K562 (cell line): ENCODE data around the gene NDUFB7. TPM values are rescaled to one million over a fixed set of nuclear protein-coding genes. Genes with fewer than 3 reads are reported as not detected.

ENCODE experiments used
- ATF3 ChIP-seq, 2 experiments: fragments of 450-650 bp in 1 of 2; sonication (generic) in 1 of 2; formaldehyde crosslinking in 1 of 2; IDR thresholded peaks in 1 of 2; conservative IDR thresholded peaks in 1 of 2; 2 replicates each; pipeline versions ENCODE4 v1.6.1 to v1.8.1; 2016 to 2023; ENCODE audit warnings: mild to moderate bottlenecking in 2 of 2, moderate library complexity in 2 of 2, inconsistent platforms in 1 of 2, missing genetic modification reagents in 1 of 2
- BRD9 ChIP-seq: fragments of 450-650 bp; IDR thresholded peaks from 2 replicates; pipeline ENCODE4 v1.6.1; 2018; ENCODE audit warnings: low read depth; ENCODE audit not compliant: partially characterized antibody
- BRF1 ChIP-seq: IDR thresholded peaks from 3 replicates; pipeline ENCODE4 v1.6.1; 2011; ENCODE audit warnings: borderline replicate concordance, mild to moderate bottlenecking; ENCODE audit not compliant: insufficient read length; ENCODE audit errors: extremely low read depth
- GABPB2 ChIP-seq: fragments of 250-450 bp; sonication (Bioruptor Pico); conservative IDR thresholded peaks from 2 replicates; pipeline ENCODE4 v1.5.1; 2021; ENCODE audit warnings: mild to moderate bottlenecking
- HIVEP1 ChIP-seq: fragments of 250-450 bp; sonication (Bioruptor Pico); IDR thresholded peaks from 2 replicates; pipeline ENCODE4 v1.4.0; 2020; ENCODE audit warnings: mild to moderate bottlenecking
- JUN ChIP-seq, 2 experiments: sonication (generic) in 1 of 2; formaldehyde crosslinking in 1 of 2; IDR thresholded peaks; 2 replicates each; pipeline versions ENCODE4 v1.6.1 to v1.8.0; 2012 to 2022; ENCODE audit warnings: borderline replicate concordance in 2 of 2, mild to moderate bottlenecking in 2 of 2, improper control_type of control experiment in 1 of 2, low read depth in 1 of 2, low read length in 1 of 2, missing genetic modification reagents in 1 of 2
- MEF2A ChIP-seq: IDR thresholded peaks from 2 replicates; pipeline ENCODE4 v1.6.1; 2011; ENCODE audit warnings: low read depth, mild to moderate bottlenecking, low read length, moderate library complexity; ENCODE audit not compliant: control insufficient read depth
- NR4A1 ChIP-seq, 2 experiments: fragments of 250-450 bp in 1 of 2; fragments of 450-650 bp in 1 of 2; sonication (Bioruptor Pico) in 1 of 2; IDR thresholded peaks; 2 replicates each; pipeline versions ENCODE4 v1.4.0 to v1.6.1; 2016 to 2020; ENCODE audit warnings: mild to moderate bottlenecking in 2 of 2, missing compliant biosample characterization in 1 of 2, missing genetic modification characterization in 1 of 2, moderate library complexity in 1 of 2
- PYGO2 ChIP-seq: fragments of 450-650 bp; IDR thresholded peaks from 2 replicates; pipeline ENCODE4 v1.6.1; 2016; ENCODE audit warnings: mild to moderate bottlenecking, missing genetic modification characterization, moderate library complexity, missing compliant biosample characterization
- RBM15 ChIP-seq: fragments of 200-400 bp; formaldehyde crosslinking; IDR thresholded peaks from 2 replicates; pipeline ENCODE4 v1.6.1; 2018; ENCODE audit warnings: mild to moderate bottlenecking, low read length, moderate library complexity; ENCODE audit not compliant: insufficient read depth
- RCOR1 ChIP-seq, 2 experiments: IDR thresholded peaks; 2 replicates each; pipeline ENCODE4 v1.6.1; 2012; ENCODE audit warnings: low read depth in 2 of 2, low read length in 2 of 2, borderline replicate concordance in 1 of 2, improper control_type of control experiment in 1 of 2
- SAP30 ChIP-seq: fragments of 200-600 bp; sonication (generic); IDR thresholded peaks from 2 replicates; pipeline ENCODE4 v1.6.1; 2012; ENCODE audit warnings: borderline replicate concordance, low read depth, mild to moderate bottlenecking, moderate library complexity, low read length, control low read depth, inconsistent platforms; ENCODE audit not compliant: insufficient read depth, poor library complexity, severe bottlenecking
- SMAD1 ChIP-seq: fragments of 150-350 bp; IDR thresholded peaks from 2 replicates; pipeline ENCODE4 v1.6.1; 2014; ENCODE audit warnings: low read length, low read depth; ENCODE audit not compliant: partially characterized antibody
- SREBF1 ChIP-seq: fragments of 150-350 bp; IDR thresholded peaks from 2 replicates; pipeline ENCODE4 v1.6.1; 2014; ENCODE audit warnings: antibody characterized with exemption, low read depth, low read length, borderline replicate concordance
- SRSF3 ChIP-seq: fragments of 200-400 bp; formaldehyde crosslinking; IDR thresholded peaks from 2 replicates; pipeline ENCODE4 v1.6.1; 2016; ENCODE audit warnings: mild to moderate bottlenecking, low read length, moderate library complexity; ENCODE audit not compliant: insufficient read depth
- SRSF7 ChIP-seq: fragments of 200-400 bp; formaldehyde crosslinking; optimal IDR thresholded peaks from 2 replicates; pipeline ENCODE3; 2017; ENCODE audit warnings: mild to moderate bottlenecking, low read depth, low read length
- STAT5A ChIP-seq: IDR thresholded peaks from 2 replicates; pipeline ENCODE4 v1.6.1; 2012; ENCODE audit warnings: low read length, inconsistent platforms, borderline replicate concordance
- ZFP30 ChIP-seq: fragments of 250-450 bp; sonication (Bioruptor Pico); IDR thresholded peaks from 2 replicates; pipeline ENCODE4 v1.8.0; 2022; ENCODE audit warnings: moderate library complexity, mild to moderate bottlenecking, inconsistent platforms, borderline replicate concordance
- polyA plus RNA-seq, 8 experiments: library from polyadenylated mRNA; depleted of rRNA in 4 of 8; stranded (reverse) in 5 of 8; unstranded in 3 of 8; fragments of >200 nt; fragmentation: Nextera tagmentation in 2 of 8; fragmentation: Illumina TruSeq in 1 of 8; extraction: Ambion mirVana in 2 of 8; extraction: Trizol in 1 of 8; gene quantifications; 2 replicates each; pipeline versions ENCODE4 v1.2.1 to v1.2.3, GENCODE V29; 2011 to 2014; ENCODE audit warnings: inconsistent platforms in 1 of 8, missing spikeins in 1 of 8
- total RNA-seq, 7 experiments: library from RNA; depleted of rRNA in 6 of 7; stranded (reverse); fragments of >200 nt in 6 of 7; fragmentation: Illumina TruSeq in 2 of 7; extraction: Trizol in 2 of 7; gene quantifications; 2 replicates each; pipeline versions ENCODE4 v1.2.1 to v1.2.3, GENCODE V29; 2011 to 2021; ENCODE audit warnings: low replicate concordance in 1 of 7
- TF ChIP-seq, protein P1 (sequence below), 2 experiments: IDR thresholded peaks; 2 replicates each; pipeline ENCODE4 v1.6.1; 2012; ENCODE audit warnings: improper control_type of control experiment in 2 of 2, low read depth in 2 of 2, low read length in 2 of 2, borderline replicate concordance in 1 of 2
- TF ChIP-seq, protein P2 (sequence below): IDR thresholded peaks from 2 replicates; pipeline ENCODE4 v1.6.1; 2014; ENCODE audit warnings: antibody characterized with exemption

The NDUFB7 gene
- total and polyA plus RNA-seq, 9 of the 15 experiments (the other 6 are each of a cell fraction or from before 2014, with no cell fraction given), result 14.9 to 842 (median 137) TPM

DNA sequence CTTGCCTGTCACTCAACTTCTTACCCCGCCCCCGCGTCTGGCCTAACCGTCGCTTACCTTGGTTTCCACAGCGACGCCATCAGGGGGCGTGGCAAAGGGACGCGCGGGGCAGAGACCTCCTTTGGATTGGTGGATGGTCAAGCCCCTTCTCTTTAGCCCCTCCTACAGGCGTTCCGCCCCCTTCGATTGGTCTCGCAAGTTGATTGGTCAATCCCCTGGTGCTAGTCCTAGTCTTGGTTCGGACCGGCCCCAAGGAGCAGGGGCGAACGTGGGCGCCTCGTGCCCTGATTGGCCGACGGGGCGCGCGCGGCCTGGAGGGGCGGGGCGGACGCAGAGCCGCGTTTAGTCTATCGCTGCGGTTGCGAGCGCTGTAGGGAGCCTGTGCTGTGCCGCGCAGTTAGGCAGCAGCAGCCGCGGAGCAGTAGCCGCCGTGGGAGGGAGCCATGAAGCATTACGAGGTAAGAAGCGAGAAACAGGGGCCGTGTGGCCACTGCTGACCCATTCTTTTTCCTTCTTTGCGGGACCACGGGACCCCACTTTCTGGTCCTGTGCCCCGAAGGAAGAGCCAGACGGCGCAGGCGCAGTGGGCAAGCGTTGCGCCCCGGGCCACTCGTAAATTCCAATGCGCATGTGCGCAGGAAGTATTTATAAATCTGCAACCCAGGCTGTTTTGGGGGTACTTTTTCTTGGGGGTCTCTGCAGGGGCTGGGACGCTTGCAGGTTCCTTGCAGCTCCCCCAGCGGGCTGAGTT, 42.4 kb downstream of the NDUFB7 start, which contains the start of gene TECR (continued):
- TF ChIP-seq, protein P1, sequence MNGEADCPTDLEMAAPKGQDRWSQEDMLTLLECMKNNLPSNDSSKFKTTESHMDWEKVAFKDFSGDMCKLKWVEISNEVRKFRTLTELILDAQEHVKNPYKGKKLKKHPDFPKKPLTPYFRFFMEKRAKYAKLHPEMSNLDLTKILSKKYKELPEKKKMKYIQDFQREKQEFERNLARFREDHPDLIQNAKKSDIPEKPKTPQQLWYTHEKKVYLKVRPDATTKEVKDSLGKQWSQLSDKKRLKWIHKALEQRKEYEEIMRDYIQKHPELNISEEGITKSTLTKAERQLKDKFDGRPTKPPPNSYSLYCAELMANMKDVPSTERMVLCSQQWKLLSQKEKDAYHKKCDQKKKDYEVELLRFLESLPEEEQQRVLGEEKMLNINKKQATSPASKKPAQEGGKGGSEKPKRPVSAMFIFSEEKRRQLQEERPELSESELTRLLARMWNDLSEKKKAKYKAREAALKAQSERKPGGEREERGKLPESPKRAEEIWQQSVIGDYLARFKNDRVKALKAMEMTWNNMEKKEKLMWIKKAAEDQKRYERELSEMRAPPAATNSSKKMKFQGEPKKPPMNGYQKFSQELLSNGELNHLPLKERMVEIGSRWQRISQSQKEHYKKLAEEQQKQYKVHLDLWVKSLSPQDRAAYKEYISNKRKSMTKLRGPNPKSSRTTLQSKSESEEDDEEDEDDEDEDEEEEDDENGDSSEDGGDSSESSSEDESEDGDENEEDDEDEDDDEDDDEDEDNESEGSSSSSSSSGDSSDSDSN (IDR thresholded peaks at IDR 0.05; ENCODE audit: borderline replicate concordance in 1 of 2, low read depth in 2 of 2, low read length in 2 of 2), result no peak
- peak in 1 of 2 experiments; percentile 45; a peak in 1 of 4 replicates for TF ChIP-seq RCOR1 (IDR thresholded peaks at IDR 0.05; ENCODE audit: borderline replicate concordance in 1 of 2, low read depth in 2 of 2, low read length in 2 of 2)
- TF ChIP-seq GABPB2, result no peak
- TF ChIP-seq, protein P2, sequence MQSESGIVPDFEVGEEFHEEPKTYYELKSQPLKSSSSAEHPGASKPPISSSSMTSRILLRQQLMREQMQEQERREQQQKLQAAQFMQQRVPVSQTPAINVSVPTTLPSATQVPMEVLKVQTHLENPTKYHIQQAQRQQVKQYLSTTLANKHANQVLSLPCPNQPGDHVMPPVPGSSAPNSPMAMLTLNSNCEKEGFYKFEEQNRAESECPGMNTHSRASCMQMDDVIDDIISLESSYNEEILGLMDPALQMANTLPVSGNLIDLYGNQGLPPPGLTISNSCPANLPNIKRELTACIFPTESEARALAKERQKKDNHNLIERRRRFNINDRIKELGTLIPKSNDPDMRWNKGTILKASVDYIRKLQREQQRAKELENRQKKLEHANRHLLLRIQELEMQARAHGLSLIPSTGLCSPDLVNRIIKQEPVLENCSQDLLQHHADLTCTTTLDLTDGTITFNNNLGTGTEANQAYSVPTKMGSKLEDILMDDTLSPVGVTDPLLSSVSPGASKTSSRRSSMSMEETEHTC, result no peak
- no peak for TF ChIP-seq SREBF1
- TF ChIP-seq RBM15, result no peak
- 0 out of 2 replicates have a peak, but pooled peaks have one; percentile 9 for TF ChIP-seq NR4A1 (CRISPR knock-in tag; IDR thresholded peaks at IDR 0.05)
- TF ChIP-seq NR4A1 (tag; IDR thresholded peaks at IDR 0.05), result no peak
- TF ChIP-seq SMAD1, result no peak
- TF ChIP-seq JUN (IDR thresholded peaks at IDR 0.05; ENCODE audit: borderline replicate concordance, low read depth, low read length), result peak; percentile 53; the same call in 1 of the 2 replicates
- TF ChIP-seq JUN (CRISPR knock-in tag; IDR thresholded peaks at IDR 0.05; ENCODE audit: borderline replicate concordance), result no peak; the same call in 1 of the 2 replicates
- no peak for TF ChIP-seq MEF2A
- peak; percentile 17 for TF ChIP-seq SAP30
- TF ChIP-seq STAT5A, result no peak
- TF ChIP-seq PYGO2 (tag), result no peak
- TF ChIP-seq ZFP30, result no peak
- TF ChIP-seq HIVEP1 (CRISPR knock-in tag), result no peak
- no peak for TF ChIP-seq BRF1
- no peak for TF ChIP-seq ATF3 (IDR thresholded peaks at IDR 0.05)
- no peak for TF ChIP-seq ATF3 (CRISPR knock-in tag; conservative IDR thresholded peaks at IDR 0.05)
- no peak for TF ChIP-seq BRD9
- TF ChIP-seq SRSF3, result no peak
- no peak for TF ChIP-seq SRSF7
